Neural cell (in vitro differentiated cells): Measurements from ENCODE around the gene SH3RF1. TPM values are rescaled to one million over a fixed set of nuclear protein-coding genes. Genes with fewer than 3 reads are reported as not detected.

Experiments used
- H2AFZ ChIP-seq: fragments of 200-600, 300-800 bp; sonication (generic), shearing (Covaris generic); 2 replicates; pipeline ENCODE4 v1.6.0; 2014; ENCODE audit warnings: low read depth, mild to moderate bottlenecking, antibody characterized with exemption, low read length, moderate library complexity
- H3F3A ChIP-seq: fragments of 200-600 bp; shearing (Covaris generic); 2 replicates; pipeline ENCODE4 v1.6.1; 2016; ENCODE audit warnings: mild to moderate bottlenecking, moderate library complexity, mixed read lengths, antibody characterized with exemption, low read length; ENCODE audit not compliant: insufficient read depth, poor library complexity, severe bottlenecking
- H3K27ac ChIP-seq: fragments of 200-600, 300-800 bp; sonication (generic), shearing (Covaris generic); 2 replicates; pipeline ENCODE4 v1.5.1; 2014; ENCODE audit warnings: mild to moderate bottlenecking, low read length, moderate library complexity
- H3K27me3 ChIP-seq: fragments of 300-800, 200-600 bp; sonication (generic), shearing (Covaris generic); 2 replicates; pipeline ENCODE4 v1.6.0; 2014; ENCODE audit warnings: mild to moderate bottlenecking, low read depth, low read length, moderate library complexity; ENCODE audit not compliant: insufficient read depth
- H3K36me3 ChIP-seq: fragments of 300-800, 200-600 bp; sonication (generic), shearing (Covaris generic); 2 replicates; pipeline ENCODE4 v1.5.1; 2014; ENCODE audit warnings: mild to moderate bottlenecking, antibody characterized with exemption, low read length, moderate library complexity; ENCODE audit not compliant: insufficient read depth
- H3K4me2 ChIP-seq: fragments of 300-800, 200-600 bp; sonication (generic), shearing (Covaris generic); 2 replicates; pipeline ENCODE4 v1.6.0; 2014; ENCODE audit warnings: mild to moderate bottlenecking, low read length
- H3K4me3 ChIP-seq: fragments of 300-800, 200-600 bp; sonication (generic), shearing (Covaris generic); 2 replicates; pipeline ENCODE4 v1.5.1; 2014; ENCODE audit warnings: mild to moderate bottlenecking, low read length, moderate library complexity
- H3K79me2 ChIP-seq: fragments of 200-600 bp; shearing (Covaris generic); replicated peaks from 2 replicates; pipeline ENCODE4 v1.6.0; 2014; ENCODE audit warnings: mild to moderate bottlenecking, low read length, moderate library complexity; ENCODE audit not compliant: insufficient read depth
- H3K9ac ChIP-seq: fragments of 300-800, 200-600 bp; sonication (generic), shearing (Covaris generic); 2 replicates; pipeline ENCODE4 v1.6.1; 2016; ENCODE audit warnings: mild to moderate bottlenecking, low read length, mixed read lengths
- H3K9me2 ChIP-seq: fragments of 200-600 bp; shearing (Covaris generic); 2 replicates; pipeline ENCODE4 v1.6.1; 2016; ENCODE audit warnings: mild to moderate bottlenecking, low read length, mixed read lengths; ENCODE audit not compliant: insufficient read depth
- H3K9me3 ChIP-seq: fragments of 200-600, 300-800 bp; sonication (generic), shearing (Covaris generic); 2 replicates; pipeline ENCODE4 v1.6.1; 2016; ENCODE audit warnings: mild to moderate bottlenecking, mixed run types, low read length, moderate library complexity, mixed read lengths
- H4K20me1 ChIP-seq: fragments of 200-600 bp; shearing (Covaris generic); 2 replicates; pipeline ENCODE4 v1.6.1; 2016; ENCODE audit warnings: mild to moderate bottlenecking, mixed run types; ENCODE audit not compliant: insufficient read depth
- EP300 ChIP-seq: fragments of 450-650 bp; conservative IDR thresholded peaks from 2 replicates; pipeline ENCODE4 v1.6.1; 2014; ENCODE audit warnings: antibody characterized with exemption, mild to moderate bottlenecking, moderate library complexity; ENCODE audit not compliant: poor library complexity, severe bottlenecking
- EZH2 ChIP-seq: fragments of 200-600, 300-800 bp; shearing (Covaris generic), sonication (generic); IDR thresholded peaks from 2 replicates; pipeline ENCODE4 v1.6.1; 2014; ENCODE audit warnings: antibody characterized with exemption, low read length, borderline replicate concordance, mild to moderate bottlenecking; ENCODE audit not compliant: insufficient read depth, poor library complexity, severe bottlenecking
- MXI1 ChIP-seq: fragments of 450-650 bp; conservative IDR thresholded peaks from 2 replicates; pipeline ENCODE4 v1.6.1; 2014; ENCODE audit warnings: antibody characterized with exemption, mild to moderate bottlenecking; ENCODE audit not compliant: poor library complexity, severe bottlenecking
- POLR2AphosphoS5 ChIP-seq: IDR thresholded peaks from 2 replicates; pipeline ENCODE4 v1.6.1; 2012
- RAD21 ChIP-seq: fragments of 450-650 bp; conservative IDR thresholded peaks from 2 replicates; pipeline ENCODE4 v1.6.1; 2014; ENCODE audit warnings: antibody characterized with exemption, mild to moderate bottlenecking, moderate library complexity
- SMC3 ChIP-seq: fragments of 450-650 bp; conservative IDR thresholded peaks from 2 replicates; pipeline ENCODE4 v1.6.1; 2014; ENCODE audit warnings: antibody characterized with exemption, mild to moderate bottlenecking, moderate library complexity; ENCODE audit not compliant: poor library complexity
- TAF1 ChIP-seq: IDR thresholded peaks from 2 replicates; pipeline ENCODE4 v1.6.1; 2012; ENCODE audit warnings: low read depth
- polyA plus RNA-seq: library from polyadenylated mRNA; depleted of rRNA; stranded (reverse); fragments of >200 nt; gene quantifications from 2 replicates; pipeline ENCODE4 v1.2.3, GENCODE V29; 2014
- TF ChIP-seq, protein P1 (sequence below): fragments of 450-650 bp; IDR thresholded peaks from 2 replicates; pipeline ENCODE4 v1.5.1; 2014; ENCODE audit warnings: antibody characterized with exemption, mild to moderate bottlenecking, moderate library complexity; ENCODE audit not compliant: poor library complexity, severe bottlenecking
- TF ChIP-seq, protein P2 (sequence below): IDR thresholded peaks from 2 replicates; pipeline ENCODE4 v1.6.1; 2012; ENCODE audit warnings: borderline replicate concordance

Gene SH3RF1
- polyA plus RNA-seq, 1 donor from 2014 or later = 3.1 TPM

DNA sequence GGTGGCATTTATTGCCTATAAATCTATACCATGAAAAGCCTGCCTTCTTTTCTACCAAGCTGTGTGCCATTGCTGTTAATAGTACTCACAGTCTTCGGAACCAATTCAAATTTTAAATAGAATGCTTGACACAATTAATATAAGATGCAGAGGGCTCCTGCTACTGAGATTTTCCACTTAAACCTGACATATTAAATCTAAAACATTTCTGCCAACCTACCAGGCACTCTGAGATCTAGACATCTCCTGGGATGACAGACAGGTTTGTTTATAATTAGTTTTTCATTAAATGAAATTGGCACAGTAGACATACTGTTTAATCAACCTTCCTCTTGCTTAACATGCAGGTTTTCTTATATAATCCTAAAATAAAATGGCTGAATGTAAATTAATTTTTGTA lies 143.4 kb downstream of the SH3RF1 start:
- Histone ChIP-seq H3F3A (no peaks in the 10 kb centered on the region), H3K9ac (no peak overlapping the region), H3K36me3 (no peaks in the 10 kb centered on the region), H3K4me2 (no peak overlapping the region), H3K4me3 (no peak overlapping the region), H3K27ac (no peak overlapping the region), H4K20me1 (no peaks in the 10 kb centered on the region), H2AFZ (no peak overlapping the region), H3K27me3 (no peaks in the 10 kb centered on the region), H3K9me3 (no peaks in the 10 kb centered on the region), H3K9me2 (no peaks in the 10 kb centered on the region), H3K79me2 (no peaks in the 10 kb centered on the region)
- TF ChIP-seq EZH2 (no peak), POLR2AphosphoS5 (no peak), RAD21 (no peak), EP300 (no peak), SMC3 (no peak), TAF1 (no peak), MXI1 (no peak)
- TF ChIP-seq, protein P1, sequence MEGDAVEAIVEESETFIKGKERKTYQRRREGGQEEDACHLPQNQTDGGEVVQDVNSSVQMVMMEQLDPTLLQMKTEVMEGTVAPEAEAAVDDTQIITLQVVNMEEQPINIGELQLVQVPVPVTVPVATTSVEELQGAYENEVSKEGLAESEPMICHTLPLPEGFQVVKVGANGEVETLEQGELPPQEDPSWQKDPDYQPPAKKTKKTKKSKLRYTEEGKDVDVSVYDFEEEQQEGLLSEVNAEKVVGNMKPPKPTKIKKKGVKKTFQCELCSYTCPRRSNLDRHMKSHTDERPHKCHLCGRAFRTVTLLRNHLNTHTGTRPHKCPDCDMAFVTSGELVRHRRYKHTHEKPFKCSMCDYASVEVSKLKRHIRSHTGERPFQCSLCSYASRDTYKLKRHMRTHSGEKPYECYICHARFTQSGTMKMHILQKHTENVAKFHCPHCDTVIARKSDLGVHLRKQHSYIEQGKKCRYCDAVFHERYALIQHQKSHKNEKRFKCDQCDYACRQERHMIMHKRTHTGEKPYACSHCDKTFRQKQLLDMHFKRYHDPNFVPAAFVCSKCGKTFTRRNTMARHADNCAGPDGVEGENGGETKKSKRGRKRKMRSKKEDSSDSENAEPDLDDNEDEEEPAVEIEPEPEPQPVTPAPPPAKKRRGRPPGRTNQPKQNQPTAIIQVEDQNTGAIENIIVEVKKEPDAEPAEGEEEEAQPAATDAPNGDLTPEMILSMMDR = no peak
- TF ChIP-seq, protein P2, sequence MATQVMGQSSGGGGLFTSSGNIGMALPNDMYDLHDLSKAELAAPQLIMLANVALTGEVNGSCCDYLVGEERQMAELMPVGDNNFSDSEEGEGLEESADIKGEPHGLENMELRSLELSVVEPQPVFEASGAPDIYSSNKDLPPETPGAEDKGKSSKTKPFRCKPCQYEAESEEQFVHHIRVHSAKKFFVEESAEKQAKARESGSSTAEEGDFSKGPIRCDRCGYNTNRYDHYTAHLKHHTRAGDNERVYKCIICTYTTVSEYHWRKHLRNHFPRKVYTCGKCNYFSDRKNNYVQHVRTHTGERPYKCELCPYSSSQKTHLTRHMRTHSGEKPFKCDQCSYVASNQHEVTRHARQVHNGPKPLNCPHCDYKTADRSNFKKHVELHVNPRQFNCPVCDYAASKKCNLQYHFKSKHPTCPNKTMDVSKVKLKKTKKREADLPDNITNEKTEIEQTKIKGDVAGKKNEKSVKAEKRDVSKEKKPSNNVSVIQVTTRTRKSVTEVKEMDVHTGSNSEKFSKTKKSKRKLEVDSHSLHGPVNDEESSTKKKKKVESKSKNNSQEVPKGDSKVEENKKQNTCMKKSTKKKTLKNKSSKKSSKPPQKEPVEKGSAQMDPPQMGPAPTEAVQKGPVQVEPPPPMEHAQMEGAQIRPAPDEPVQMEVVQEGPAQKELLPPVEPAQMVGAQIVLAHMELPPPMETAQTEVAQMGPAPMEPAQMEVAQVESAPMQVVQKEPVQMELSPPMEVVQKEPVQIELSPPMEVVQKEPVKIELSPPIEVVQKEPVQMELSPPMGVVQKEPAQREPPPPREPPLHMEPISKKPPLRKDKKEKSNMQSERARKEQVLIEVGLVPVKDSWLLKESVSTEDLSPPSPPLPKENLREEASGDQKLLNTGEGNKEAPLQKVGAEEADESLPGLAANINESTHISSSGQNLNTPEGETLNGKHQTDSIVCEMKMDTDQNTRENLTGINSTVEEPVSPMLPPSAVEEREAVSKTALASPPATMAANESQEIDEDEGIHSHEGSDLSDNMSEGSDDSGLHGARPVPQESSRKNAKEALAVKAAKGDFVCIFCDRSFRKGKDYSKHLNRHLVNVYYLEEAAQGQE = no peak

DNA sequence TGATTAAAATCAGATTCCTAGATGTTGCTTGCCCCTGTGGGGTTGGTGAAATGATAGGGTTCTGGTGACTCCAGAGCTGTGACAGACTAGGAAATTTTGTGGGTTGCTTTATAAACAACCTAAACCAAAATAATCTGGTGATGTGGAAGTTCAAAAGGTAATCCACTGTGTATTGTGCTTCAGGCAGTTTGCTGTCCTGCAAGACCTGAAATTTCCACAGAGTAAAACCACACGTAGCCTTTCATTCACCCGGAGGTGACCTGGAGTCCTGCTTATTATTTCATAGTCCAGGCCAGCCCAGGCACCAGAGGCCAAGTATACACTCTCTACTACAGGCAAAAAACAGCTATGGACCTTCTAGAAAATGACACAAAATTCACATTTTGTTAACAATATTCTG lies 146.1 kb downstream of the SH3RF1 start:
- Histone ChIP-seq H2AFZ (no peak overlapping the region), H3K4me3 (no peak overlapping the region), H3K9me2 (no peaks in the 10 kb centered on the region), H3K9ac (no peak overlapping the region), H3K9me3 (no peaks in the 10 kb centered on the region), H3K4me2 (no peak overlapping the region), H3F3A (no peaks in the 10 kb centered on the region), H4K20me1 (no peaks in the 10 kb centered on the region), H3K36me3 (peaks cover 4% of the 10 kb centered on the region), H3K27me3 (no peaks in the 10 kb centered on the region), H3K27ac (no peak overlapping the region), H3K79me2 (no peaks in the 10 kb centered on the region)
- no peak for TF ChIP-seq MXI1
- no peak for TF ChIP-seq POLR2AphosphoS5
- no peak for TF ChIP-seq EZH2
- TF ChIP-seq EP300 = no peak
- TF ChIP-seq, protein P1 = no peak
- TF ChIP-seq, protein P2 = no peak
- TF ChIP-seq RAD21 = no peak
- no peak for TF ChIP-seq TAF1
- no peak for TF ChIP-seq SMC3
